ENCODE measurements around the gene UVSSA. TPM values are rescaled to one million over a fixed set of nuclear protein-coding genes. Genes with fewer than 3 reads are reported as not detected.

Gene UVSSA
- total RNA-seq, 1 experiment from 2014 or later = 7.1 TPM

DNA sequence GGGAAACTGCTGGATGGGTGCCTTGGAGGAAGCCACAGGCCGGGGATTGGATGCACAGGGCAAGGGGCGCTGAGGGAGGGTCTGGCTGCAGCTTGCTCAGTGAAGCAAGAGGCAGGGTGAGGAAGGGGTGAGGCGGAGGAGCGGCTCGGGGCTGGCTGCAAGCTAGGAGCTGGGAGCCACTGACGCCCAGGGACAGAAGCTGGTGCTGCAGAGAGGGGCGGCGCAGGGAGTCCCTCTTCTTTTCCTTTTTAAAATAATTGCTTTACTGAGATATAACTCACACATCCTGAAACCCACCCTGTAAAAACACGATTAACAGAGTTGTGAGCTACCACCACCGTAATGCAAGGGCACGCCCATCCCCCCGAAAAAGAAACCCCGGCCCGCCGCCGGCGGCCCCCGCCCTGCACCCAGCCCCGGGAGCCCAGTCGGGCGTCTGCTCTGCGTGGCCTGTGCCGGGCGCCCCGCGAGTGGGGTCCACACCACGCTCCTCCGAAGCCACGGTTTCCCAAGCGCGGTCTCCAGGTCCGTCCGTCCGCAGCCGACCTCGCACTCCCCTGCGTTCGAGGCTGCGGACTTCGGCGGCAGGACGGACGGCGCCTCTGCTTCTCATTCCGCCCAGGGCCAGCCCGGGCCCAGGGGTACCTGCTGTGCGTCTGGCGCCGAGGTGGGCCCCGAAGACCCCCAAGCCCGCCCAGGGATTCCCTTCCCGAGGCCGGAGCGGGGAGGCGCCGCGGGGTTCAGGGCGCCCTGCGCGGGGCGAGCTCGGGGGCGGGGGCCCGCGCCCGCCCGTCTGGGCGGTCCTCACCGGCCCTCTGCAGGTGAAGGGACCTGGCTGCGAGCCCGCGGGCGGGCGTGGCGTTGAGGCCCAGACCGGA is 866 bp upstream of the UVSSA start:
- peak; percentile 45 for DNase-seq (ENCODE audit: low read depth)

DNA sequence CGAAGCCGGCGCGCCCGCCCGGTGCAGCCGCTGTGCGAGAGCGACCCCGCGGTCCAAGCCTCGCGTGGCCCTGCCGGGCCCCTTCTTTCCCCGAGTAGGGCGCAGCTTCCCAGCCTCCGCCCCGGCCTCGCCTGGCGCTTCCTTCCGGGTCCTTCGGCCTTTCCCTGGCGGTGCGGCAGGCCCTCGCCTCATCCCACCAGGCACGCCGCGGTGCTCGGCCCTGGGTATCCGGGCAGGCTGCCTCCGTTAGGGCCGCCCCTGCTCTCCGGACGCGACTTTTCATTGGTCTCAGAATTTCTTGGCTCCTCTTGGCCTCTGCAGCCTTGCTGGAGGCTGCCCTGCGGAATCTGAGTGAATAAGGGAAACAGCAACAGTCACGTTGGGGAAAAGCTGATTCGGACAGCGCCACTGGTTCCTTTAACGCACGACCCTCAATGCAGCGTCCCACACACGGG is 429 bp downstream of the UVSSA start:
- peak; percentile 67 for DNase-seq (ENCODE audit: low read depth)

DNA sequence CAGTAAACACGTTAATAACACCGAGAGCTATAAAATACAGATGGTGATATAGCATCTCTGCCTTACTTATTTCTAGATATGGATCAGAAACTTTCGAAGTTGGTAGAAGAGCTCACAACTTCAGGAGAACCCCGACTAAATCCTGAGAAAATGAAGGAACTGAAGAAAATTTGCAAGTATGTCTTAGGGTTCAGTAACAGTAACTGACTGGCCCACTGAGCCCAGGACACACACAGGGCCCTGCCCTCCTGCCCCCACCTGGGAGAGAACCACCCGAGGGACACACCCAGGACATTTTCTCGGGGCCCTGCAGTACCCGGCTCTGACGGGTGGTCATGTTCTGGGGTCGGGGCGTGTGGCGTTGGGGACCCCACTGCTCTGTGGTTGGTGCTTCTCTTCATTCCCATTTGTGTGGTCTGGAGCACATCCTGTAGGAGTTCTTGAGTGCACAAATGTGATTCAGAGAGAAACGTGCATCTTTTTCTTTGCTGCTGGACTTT is 1.1 kb downstream of the UVSSA start:
- DNase-seq (ENCODE audit: low read depth) = no peak

DNA sequence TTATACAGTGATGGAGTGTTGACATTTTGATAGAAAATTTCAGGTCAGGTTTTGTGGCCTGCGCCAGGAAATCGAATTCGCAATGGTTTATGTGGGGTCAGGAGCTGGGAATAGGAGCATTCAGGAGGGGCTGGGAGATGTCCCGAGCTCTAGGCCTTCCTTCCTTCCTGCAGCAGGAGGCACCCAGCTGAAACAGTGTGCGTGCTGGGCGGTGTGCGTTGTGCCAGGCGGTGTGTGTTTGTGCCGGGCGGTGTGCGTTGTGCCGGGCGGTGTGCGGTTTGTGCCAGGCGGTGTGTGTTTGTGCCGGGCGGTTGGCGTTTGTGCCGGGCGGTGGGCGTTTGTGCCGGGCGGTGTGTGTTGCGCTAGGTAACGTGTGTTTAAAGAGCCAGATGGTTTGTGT is 1.7 kb downstream of the UVSSA start:
- DNase-seq (ENCODE audit: low read depth) = no peak

DNA sequence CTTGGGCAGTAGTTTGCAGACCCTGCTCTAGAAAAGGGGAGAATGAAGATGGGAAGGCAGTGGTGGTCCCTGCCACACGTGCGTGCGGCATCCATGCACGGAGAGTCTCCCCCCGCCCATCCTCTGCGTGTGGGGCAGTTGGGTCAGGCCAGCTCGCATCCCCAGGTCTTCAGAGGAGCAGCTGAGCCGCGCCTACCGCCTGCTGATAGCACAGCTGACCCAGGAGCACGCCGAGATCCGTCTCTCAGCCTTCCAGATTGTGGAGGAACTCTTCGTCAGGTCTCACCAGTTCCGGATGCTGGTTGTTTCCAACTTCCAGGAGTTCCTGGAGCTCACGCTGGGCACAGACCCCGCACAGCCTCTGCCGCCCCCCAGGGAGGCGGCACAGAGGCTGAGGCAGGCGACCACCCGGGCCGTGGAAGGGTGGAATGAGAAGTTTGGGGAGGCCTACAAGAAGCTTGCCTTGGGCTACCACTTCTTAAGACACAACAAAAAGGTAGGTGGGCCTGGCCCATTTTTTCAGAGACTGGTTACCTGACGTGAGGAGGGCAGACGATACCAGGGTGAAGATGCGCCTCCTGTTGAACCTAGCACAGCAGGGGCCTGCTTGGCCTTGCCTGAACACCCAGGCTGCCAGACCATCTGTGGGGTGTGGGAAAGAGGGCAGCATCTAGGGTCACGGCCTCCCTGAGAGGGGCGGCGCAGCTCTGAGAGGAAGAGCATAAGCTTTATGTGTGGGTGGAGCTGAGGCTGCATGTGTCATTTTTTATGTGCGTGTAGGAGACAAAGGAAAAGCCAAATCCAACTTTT is 2.6 kb downstream of the UVSSA start:
- no peak for DNase-seq (ENCODE audit: low read depth)

DNA sequence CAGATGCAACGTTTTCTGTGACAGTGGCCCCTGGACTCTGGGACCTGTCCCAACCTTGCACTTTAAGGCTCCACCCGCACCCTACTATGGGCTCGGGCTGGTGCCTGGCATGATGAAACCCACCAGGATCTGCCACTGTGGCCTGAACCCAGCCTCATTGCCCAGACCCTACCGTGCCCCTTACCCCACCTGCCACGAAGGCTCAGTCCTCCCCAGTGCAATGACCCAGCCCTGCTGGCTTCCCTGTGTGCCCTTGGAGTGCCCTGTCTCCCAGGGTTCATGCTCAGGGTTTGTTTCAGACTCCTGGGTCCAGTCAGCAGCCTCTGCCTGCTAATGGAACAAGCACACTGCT is 3.1 kb downstream of the UVSSA start:
- no peak for DNase-seq (ENCODE audit: low read depth)

DNA sequence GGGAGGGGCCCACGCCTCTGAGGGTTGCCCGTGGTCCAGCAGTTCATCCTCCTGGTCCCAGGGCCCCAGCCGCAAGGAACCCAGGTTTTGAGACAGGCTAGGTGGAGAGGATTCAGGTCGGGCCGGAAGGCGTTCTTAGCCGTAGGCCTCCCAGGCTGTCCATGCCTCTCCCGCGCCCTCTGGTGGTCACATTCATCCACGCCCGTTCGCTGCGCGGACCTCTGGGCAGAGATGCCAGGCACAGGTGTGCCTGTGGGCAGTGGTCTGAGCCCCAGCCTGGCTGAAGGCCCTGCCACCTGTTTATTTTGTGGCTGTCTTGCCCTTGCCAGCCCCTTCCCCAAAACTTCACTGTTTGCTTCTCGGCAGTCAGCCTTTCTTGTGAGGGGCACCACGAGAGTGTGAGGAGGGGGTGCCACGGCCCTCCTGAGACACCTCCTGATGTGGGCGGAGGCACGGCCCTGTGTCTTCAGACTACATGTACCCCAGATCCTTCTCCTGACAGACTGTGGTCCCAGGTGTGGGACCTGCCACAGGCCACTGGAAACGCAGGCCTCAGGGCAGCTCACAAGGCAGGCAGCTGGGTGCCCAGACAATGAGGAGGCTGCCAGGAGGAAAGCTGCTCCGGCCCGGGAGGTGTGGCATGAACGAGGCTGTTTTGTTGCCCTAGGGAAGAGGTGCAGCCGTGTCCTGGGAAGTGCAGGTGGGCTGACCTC is 5.0 kb downstream of the UVSSA start:
- peak; percentile 57 for DNase-seq (ENCODE audit: low read depth)

DNA sequence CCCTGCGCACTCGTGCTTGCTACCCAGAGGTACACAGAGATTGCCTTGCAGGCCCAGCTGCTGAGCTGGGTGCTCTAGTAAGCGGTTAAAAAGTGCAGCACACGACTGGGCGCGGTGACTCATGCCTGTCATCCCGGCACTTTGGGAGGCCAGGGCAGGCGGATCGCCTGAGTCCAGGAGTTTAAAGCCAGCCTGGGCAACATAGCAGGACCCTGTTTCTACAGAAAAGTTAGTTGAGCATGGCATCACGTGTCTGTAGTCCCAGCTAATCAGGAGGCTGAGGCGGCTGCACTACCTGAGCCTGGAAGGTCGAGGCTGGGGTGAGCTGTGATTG is 5.5 kb downstream of the UVSSA start:
- DNase-seq (ENCODE audit: low read depth) = no peak

DNA sequence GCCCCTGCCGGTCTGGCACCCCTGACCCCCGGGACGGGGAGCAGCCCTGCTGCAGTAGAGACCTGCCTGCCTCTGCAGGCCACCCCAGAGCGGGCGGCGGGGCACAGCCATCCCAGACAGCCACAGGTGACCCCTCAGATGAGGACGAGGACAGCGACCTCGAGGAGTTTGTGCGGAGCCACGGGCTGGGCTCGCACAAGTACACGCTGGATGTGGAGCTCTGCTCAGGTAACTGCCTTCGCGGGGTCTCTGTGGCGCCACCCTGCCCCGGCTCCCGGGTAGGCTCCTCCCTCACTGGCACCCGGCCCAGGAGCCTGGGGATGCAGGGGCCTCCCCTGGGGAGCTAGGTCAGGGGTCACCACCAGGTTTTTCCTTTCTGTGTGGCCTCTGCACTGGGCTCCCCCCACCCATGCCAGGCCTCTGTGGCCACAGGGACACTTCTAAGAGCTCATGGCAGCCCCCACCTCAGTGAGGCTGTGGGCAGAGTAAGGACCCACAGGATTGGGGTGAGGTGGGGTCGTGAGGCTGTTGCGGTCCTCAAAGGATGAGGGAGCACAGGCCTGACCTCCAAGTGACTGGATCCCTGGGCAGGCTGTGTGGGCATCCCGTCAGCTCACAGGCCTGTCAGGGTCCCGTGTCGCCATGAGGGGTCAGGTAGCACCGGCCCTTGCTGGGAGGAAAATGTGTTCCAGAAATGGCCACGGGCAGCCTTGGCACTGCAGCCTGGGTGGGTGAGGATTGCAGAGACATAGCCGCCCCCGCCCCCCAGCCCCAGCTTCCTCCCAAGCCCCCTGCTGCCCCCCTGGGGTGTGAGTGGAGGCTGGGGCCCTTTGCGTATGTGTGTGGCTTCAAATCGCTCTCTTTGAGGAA is 6.4 kb downstream of the UVSSA start:
- no peak for DNase-seq (ENCODE audit: low read depth)

DNA sequence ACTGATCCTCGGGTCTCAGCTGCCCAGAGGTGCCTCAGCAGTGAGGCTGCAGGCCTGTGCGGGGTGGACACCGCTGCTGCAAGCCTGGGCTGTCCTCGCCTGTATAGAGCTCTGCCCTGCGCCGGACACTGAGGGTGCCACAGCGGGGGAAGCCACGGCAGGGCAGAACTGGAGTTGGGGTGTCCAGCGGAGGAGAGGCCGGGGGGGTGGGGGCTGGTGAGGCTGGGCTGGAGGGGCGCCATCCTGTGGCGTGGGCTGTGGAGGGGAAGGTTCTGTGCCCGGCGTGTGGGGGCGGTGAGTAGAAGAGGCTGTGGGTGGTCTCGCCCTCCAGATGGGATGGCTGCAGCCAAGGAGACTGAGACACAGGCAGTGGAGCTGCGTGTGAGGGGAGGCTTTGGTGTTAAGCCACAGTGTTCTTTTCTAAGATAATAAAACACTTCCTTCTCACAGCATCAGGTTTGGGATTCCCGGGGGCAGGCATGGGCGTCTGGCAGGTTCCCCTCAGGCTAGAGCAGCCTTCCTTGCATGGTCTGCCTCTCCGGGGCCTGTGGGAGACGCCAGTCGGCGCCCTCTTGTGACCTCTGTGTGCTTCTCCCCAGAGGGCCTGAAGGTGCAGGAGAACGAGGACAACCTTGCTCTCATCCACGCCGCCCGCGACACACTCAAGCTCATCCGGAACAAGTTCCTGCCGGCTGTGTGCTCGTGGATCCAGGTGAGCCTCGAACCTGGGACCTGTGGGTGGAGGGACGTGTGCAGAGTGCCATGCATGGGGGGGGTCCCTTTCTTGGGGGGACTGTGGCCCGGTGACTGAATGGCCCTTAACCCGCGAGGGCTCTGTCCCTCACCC is 7.4 kb downstream of the UVSSA start:
- DNase-seq (ENCODE audit: low read depth) = no peak

DNA sequence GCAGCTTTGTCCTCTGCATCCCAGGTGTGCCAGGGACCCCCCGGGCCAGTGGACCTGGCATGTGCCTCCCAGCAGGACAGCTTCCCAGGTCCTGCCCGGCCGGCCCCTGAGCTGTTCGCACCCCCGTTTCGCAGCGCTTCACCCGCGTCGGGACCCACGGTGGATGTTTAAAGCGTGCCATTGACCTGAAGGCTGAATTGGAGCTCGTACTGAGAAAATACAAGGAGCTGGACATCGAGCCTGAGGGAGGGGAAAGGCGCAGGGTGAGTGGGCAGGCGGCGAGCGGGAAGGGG is 7.9 kb downstream of the UVSSA start:
- no peak for DNase-seq (ENCODE audit: low read depth)

DNA sequence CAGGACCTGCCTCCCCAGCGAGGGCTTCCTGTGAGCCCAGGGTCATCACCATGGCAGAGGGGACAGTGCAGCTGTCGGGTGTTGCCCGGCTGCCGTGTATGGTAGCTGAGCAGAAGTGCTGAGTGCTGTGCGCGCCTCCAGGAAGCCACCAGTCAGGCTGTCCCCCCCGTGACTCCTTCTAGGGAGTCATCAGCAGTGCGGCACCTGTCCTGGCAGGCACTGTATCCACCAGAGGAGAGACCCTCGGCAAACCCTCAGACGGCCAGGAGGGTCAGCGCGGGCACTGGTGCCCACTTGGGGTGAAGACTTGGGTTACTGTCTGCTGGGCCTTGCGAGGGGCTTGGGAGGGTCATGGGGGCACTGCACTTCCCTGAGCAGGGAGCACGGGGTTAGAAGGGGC is 8.4 kb downstream of the UVSSA start:
- no peak for DNase-seq (ENCODE audit: low read depth)

DNA sequence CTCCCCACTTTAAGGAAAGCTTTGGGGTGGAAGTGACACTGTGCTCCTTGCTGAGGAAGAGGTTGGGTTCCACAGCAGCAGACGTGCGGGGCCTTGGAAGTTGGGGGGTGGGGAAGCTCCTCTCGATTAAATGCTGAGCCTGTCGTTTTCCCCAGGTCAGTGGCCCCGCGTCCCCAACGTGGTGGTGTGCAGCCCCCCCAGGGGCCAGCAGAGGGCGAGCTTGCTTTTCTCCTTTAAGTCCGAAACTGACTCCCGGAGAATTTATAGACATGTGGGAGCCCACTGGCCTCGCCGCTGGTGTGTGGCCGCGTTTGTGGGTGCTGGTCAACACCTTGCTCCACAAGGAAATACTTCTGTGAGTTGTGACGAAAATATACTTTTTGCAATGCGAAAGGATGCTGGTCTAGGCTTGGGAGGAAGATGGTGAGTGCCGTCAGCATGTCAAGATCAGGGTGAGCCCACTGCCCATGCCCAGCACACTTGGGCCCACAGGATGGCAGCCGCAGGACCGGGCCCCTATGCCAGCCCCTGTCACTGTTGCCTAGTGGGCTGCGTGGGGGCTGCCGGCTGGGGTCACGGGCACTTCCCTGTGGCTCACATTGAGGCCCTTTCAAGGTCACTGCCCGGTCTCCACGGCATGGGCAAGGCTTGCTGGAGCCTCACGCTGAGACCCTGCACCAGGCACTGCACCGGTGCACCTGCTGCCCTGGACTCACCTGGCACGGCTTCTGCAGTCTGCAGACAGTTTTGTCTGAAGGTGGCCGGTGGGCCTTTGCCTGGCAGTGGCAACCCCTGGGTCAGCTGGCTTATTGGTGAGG is 9.4 kb downstream of the UVSSA start:
- DNase-seq (ENCODE audit: low read depth) = peak; percentile 34

DNA sequence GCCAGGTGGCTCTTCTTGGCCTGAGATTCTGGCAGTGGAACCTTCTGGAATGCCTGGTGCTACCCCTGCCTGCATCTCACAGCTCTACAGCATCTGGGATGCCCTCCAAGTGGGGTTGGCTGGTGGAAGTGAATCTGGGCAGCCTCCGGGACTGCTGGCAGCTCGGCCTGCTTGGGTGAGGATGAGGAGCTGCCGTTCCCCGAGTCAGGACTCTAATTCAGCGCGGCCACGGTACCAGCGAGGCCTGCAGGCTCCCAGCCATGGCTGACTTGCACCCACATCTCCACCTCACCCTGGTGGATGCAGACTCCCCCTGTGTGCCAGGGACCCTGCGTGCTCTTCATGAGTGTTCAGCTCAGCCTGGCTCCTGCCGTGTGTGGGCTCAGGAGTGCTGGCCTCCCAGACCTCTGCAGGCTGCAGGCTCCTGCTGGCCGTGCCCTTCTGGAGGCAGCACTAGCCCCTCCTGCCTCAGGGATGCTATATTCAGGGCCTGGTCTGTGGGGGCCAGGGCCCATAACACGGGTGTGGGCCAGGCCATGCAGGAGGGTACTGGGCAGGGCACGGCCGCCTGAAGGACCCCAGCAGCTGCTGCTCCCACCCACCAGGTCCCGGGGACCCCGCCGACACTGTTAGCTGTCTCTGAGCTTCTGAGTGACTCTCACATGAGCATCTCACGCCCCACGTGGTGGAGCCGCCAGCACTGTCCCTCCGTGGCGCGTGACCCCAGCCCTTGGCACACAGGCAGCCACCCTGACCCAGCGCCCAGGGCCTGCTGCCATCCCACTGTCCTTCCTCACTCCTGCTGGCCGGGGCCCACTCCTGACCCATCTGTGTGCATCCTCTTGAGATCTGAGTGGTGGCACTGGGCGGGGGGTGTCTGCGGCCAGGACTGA is 10.6 kb downstream of the UVSSA start:
- DNase-seq (ENCODE audit: low read depth) = no peak

DNA sequence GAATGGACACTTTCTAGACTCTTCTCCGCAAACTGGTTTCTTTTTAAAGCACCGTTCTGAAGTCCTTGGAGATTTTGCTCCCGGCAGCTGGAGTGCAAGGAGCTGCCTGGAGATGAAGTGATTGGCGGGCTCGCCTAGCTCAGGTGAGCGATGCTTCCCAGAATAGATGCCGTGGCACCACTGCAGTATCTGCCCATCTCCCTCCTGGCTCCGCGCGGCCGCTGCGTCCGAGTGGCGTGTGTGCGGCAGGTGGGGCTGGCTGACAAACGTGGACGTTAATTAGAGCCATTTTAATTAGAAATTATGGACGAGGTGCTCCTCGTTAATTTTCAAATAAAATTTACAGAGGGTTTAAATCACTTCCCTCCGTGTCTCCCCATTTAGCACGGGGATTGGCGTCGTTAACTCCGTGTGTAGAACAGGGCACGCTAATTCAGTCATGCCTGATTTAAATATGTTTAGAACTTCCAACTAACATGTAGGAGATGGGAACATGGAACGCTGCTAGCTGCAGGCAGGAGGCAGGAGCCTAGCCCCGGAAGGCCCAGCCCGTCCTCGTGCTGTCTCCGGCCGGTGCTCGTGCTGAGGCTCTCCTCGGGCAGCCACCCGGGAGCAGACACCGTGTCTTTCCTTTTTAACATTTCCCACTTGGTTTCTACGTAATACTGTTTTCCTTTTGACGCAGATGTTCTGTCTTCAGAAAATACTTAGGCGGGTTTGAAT is 11.6 kb downstream of the UVSSA start:
- no peak for DNase-seq (ENCODE audit: low read depth)

DNA sequence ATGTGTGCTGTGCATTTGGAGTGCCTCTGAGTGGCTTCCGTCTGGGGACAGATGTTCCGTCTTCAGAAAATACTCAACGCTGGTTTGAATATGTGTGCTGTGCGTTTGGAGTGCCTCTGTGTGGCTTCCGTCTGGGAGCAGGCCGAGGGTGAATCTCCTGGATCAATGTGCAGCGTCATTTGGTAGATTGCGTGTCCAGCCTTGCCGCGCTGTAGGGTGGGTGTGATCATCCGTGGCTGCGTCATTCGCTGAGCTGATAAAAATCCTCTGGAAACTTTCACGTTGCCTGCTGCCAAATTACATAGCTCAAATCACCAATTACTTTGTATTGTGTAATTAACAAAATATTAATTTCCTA is 12.1 kb downstream of the UVSSA start:
- DNase-seq (ENCODE audit: low read depth) = no peak

DNA sequence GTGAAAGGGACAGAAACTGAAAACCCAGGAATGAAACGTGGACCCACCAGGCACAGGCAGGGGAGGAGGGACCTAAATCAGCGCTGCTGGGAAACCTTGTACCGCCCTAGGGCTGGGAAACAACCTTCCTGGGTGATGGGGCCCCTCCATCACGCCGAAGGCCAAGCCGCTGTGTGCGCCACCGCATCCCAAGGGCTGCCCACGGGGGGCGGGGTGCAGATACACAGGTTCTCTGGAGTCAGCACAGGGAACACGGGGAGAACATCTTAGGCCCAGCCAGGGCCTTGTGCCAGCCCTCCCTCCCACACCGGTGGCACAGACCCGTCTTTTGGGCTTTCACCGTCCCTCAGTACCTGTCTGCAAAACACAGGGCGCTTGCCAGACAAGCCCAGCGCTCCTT is 13.0 kb downstream of the UVSSA start:
- no peak for DNase-seq (ENCODE audit: low read depth)
